GM23248 (cell line): ENCODE measurements around the gene LMX1A.

Experiments
- EZH2 ChIP-seq: fragments of 200-600 bp; sonication (generic); IDR thresholded peaks from 2 replicates; pipeline ENCODE4 v1.6.1; 2018; ENCODE audit warnings: antibody characterized with exemption, mild to moderate bottlenecking; ENCODE audit not compliant: insufficient read depth, poor library complexity, severe bottlenecking
- EZH2phosphoT487 ChIP-seq: fragments of 200-600 bp; sonication (generic); IDR thresholded peaks from 2 replicates; pipeline ENCODE4 v1.6.1; 2018; ENCODE audit warnings: antibody characterized with exemption, moderate library complexity, mild to moderate bottlenecking, low read depth; ENCODE audit not compliant: insufficient read depth

- TF ChIP-seq EZH2: no peak
- TF ChIP-seq EZH2phosphoT487: no peak
Measured at GRCh38 chr1:165392634-165393571, 36.4 kb upstream of the LMX1A start.
